Peyer's patch (tissue), 4 donors: ENCODE data around the gene PGGT1B.

Experiments
- CTCF ChIP-seq, 6 experiments: fragments of 450-650 bp in 4 of 6; fragments of 200-600 bp in 2 of 6; sonication (generic) in 1 of 6; IDR thresholded peaks; one replicate each; pipeline ENCODE4 v1.5.1; 2017 to 2019; ENCODE audit warnings: antibody characterized with exemption in 6 of 6, mild to moderate bottlenecking in 3 of 6, moderate library complexity in 1 of 6
- POLR2A ChIP-seq, 2 donors: fragments of 450-650 bp; IDR thresholded peaks; one replicate each; pipeline ENCODE4 v1.5.1; 2017; ENCODE audit warnings: antibody characterized with exemption in 2 of 2, mild to moderate bottlenecking in 2 of 2, moderate library complexity in 2 of 2

DNA sequence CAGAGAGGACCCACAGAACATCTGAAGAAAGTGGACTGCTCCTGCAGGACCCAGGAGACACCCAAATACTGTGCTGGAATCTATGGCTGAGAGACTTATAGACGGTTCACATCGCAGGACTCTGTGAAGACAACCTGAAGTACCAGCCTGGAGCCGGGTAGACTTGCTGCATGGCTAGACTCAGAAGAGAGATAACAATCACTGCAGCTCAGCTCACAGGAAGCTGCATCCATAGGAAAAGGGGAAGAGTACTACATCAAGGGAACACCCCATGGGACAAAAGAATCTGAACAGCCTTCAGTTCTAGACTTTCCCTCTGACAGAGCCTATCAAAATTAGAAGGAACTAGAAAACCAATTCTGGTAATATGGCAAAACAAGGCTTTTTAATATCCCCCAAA, 66.5 kb downstream of the PGGT1B start:
- TF ChIP-seq CTCF (IDR thresholded peaks at IDR 0.05) (no peak), POLR2A (IDR thresholded peaks at IDR 0.05) (no peak)
